B cell (primary cell): ENCODE data around the gene MAPK10. TPM values are rescaled to one million over a fixed set of nuclear protein-coding genes. Genes with fewer than 3 reads are reported as not detected.

ENCODE experiments used
- ATAC-seq: fragments of 200-7000 bp; cut with Tn5 transposase; one replicate; pipeline ENCODE4 v1.10.0; 2021; ENCODE audit warnings: low read depth, mild to moderate bottlenecking, moderate number of reproducible peaks, moderate library complexity
- CTCF ChIA-PET: fragments of 350-600 bp; sonication (Branson Sonifier 250); formaldehyde crosslinking; loops from one replicate; lab custom pipeline; 2021; ENCODE audit warnings: antibody characterized with exemption, inconsistent platforms; lab: Charles Lee
- POLR2A ChIA-PET: fragments of 350-600 bp; sonication (Branson Sonifier 250); formaldehyde crosslinking; loops from one replicate; lab custom pipeline; 2021; ENCODE audit warnings: antibody characterized with exemption; lab: Charles Lee
- DNase-seq: peaks from one replicate; pipeline ENCODE4 v3.0.0; 2013
- H2AFZ ChIP-seq: 2 replicates; pipeline ENCODE4 v1.6.1; 2012; ENCODE audit warnings: mild to moderate bottlenecking, low read depth, low read length; ENCODE audit not compliant: insufficient read depth, poor library complexity, severe bottlenecking
- H3K27ac ChIP-seq, 2 donors: 1 replicate in 1 of 2; 2 replicates in 1 of 2; pipeline ENCODE4 v1.5.1; 2012 to 2013; ENCODE audit warnings: low read length in 2 of 2, mild to moderate bottlenecking in 2 of 2, moderate library complexity in 1 of 2
- H3K27me3 ChIP-seq, 4 experiments: fragments of 200-600 bp in 1 of 4; sonication (generic) in 1 of 4; replicated peaks in 1 of 4; 1 replicate in 2 of 4; 2 replicates in 2 of 4; pipeline versions ENCODE4 v1.6.1 to v1.7.0; 2013 to 2016; ENCODE audit warnings: low read length in 3 of 4, mild to moderate bottlenecking in 2 of 4, mixed read lengths in 1 of 4, moderate library complexity in 1 of 4; ENCODE audit not compliant: insufficient read depth in 4 of 4, control insufficient read depth in 3 of 4; ENCODE audit errors: control extremely low read depth in 1 of 4
- H3K36me3 ChIP-seq, 2 experiments: replicated peaks in 1 of 2; 1 replicate in 1 of 2; 2 replicates in 1 of 2; pipeline versions ENCODE4 v1.6.1 to v1.7.1; 2013; ENCODE audit warnings: low read length in 1 of 2; ENCODE audit not compliant: insufficient read depth in 2 of 2, control insufficient read depth in 1 of 2; ENCODE audit errors: control extremely low read depth in 1 of 2, extremely low read depth in 1 of 2
- H3K4me1 ChIP-seq, 2 donors: fragments of 200-600 bp in 1 of 2; sonication (generic) in 1 of 2; 1 replicate in 1 of 2; 2 replicates in 1 of 2; pipeline versions ENCODE4 v1.5.1 to v1.6.1; 2013 to 2017; ENCODE audit warnings: low read length in 2 of 2; ENCODE audit not compliant: control insufficient read depth in 2 of 2, insufficient read depth in 2 of 2
- H3K4me2 ChIP-seq: replicated peaks from 2 replicates; pipeline ENCODE3; 2012; ENCODE audit warnings: mild to moderate bottlenecking, low read depth, low read length; ENCODE audit not compliant: poor library complexity, severe bottlenecking
- H3K4me3 ChIP-seq, 5 experiments: fragments of 200-600 bp in 1 of 5; sonication (generic) in 1 of 5; 1 replicate in 3 of 5; 2 replicates in 2 of 5; pipeline versions ENCODE4 v1.5.1 to v1.7.0; 2011 to 2016; ENCODE audit warnings: low read length in 4 of 5, mild to moderate bottlenecking in 4 of 5, low read depth in 2 of 5, control low read depth in 1 of 5, moderate library complexity in 1 of 5; ENCODE audit not compliant: insufficient read depth in 1 of 5; ENCODE audit errors: control extremely low read depth in 1 of 5, extremely low read depth in 1 of 5
- H3K79me2 ChIP-seq: fragments of 200-600 bp; sonication (generic); one replicate; pipeline ENCODE4 v1.6.0; 2016; ENCODE audit warnings: low read length; ENCODE audit not compliant: control insufficient read depth, insufficient read depth
- H3K9ac ChIP-seq: fragments of 200-600 bp; sonication (generic); 2 replicates; pipeline ENCODE4 v1.6.1; 2017; ENCODE audit warnings: mild to moderate bottlenecking, low read length, moderate library complexity
- H3K9me3 ChIP-seq, 3 donors: one replicate each; pipeline versions ENCODE4 v1.6.1 to v1.7.1; 2013; ENCODE audit warnings: low read length in 2 of 3; ENCODE audit not compliant: control insufficient read depth in 2 of 3, insufficient read depth in 1 of 3; ENCODE audit errors: control extremely low read depth in 1 of 3
- H4K20me1 ChIP-seq: 2 replicates; pipeline ENCODE4 v1.6.0; 2012; ENCODE audit warnings: mild to moderate bottlenecking, low read length; ENCODE audit not compliant: insufficient read depth, control insufficient read depth, poor library complexity, severe bottlenecking
- H3K27ac Mint-ChIP-seq: one replicate; pipeline ENCODE4 v1.8.0; 2021; ENCODE audit warnings: mixed read lengths
- H3K27me3 Mint-ChIP-seq: one replicate; pipeline ENCODE4 v1.8.0; 2021; ENCODE audit warnings: mixed read lengths
- H3K4me1 Mint-ChIP-seq: one replicate; pipeline ENCODE4 v1.8.0; 2021; ENCODE audit warnings: mixed read lengths
- H3K4me3 Mint-ChIP-seq: one replicate; pipeline ENCODE4 v1.8.0; 2021; ENCODE audit warnings: mixed read lengths
- H3K9me3 Mint-ChIP-seq: one replicate; pipeline ENCODE4 v1.8.0; 2022; ENCODE audit warnings: mixed read lengths; ENCODE audit not compliant: insufficient read depth
- EZH2 ChIP-seq: IDR thresholded peaks from 2 replicates; pipeline ENCODE4 v1.6.1; 2012; ENCODE audit warnings: borderline replicate concordance, low read depth, mild to moderate bottlenecking, moderate library complexity, low read length; ENCODE audit not compliant: insufficient read depth, poor library complexity, severe bottlenecking
- WGBS: methylation state at CpG from one replicate; pipeline ENCODE4 v1.1.5; 2013; ENCODE audit warnings: missing lambda C conversion rate; ENCODE audit not compliant: insufficient coverage; 5-methylcytosine and 5-hydroxymethylcytosine counted together
- intact Hi-C: fragments of 100-400 bp; cut with micrococcal nuclease; formaldehyde crosslinking; loops from one replicate; pipeline ENCODE4 v1.10.0; 2022
- polyA plus RNA-seq: library from polyadenylated mRNA; depleted of rRNA; stranded (reverse); fragments of >200 nt; gene quantifications from 2 replicates; pipeline ENCODE4 v1.2.3, GENCODE V29; 2012
- total RNA-seq, 2 donors: library from RNA; stranded (reverse); fragments of 120-200 nt in 1 of 2; gene quantifications; 1 replicate in 1 of 2; 2 replicates in 1 of 2; pipeline versions ENCODE4 v1.2.3 to v1.2.4, GENCODE V29; 2013 to 2022
- TF ChIP-seq, protein P1 (sequence below): fragments of 200-600 bp; IDR thresholded peaks from one replicate; pipeline ENCODE4 v1.8.0; 2022; ENCODE audit warnings: antibody characterized with exemption, mild to moderate bottlenecking

MAPK10 gene
- total and polyA plus RNA-seq, 2 donors (not counting 1 experiment from before 2014, with no cell fraction given): 0.03 to 3.1 TPM

DNA sequence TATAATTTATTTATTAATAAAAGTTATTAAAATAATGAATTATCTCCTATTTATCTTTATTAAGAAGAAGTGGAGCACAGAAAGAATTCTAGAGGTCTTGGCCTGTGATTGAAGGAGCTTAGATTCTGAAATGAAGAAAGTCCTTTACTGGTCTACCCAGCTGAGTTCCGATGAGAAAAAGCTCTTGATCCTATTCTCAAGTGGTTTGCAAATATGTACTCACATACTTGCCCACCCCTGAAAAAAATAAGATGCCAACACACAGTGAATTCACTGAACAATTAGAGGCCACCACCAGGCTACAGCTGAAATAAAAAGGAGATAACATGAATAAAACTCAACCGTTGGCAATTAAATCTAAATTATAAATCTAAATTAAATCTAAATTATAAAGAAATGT lies 253.4 kb downstream of the MAPK10 start:
- TF ChIP-seq EZH2: no peak
- TF ChIP-seq, protein P1, sequence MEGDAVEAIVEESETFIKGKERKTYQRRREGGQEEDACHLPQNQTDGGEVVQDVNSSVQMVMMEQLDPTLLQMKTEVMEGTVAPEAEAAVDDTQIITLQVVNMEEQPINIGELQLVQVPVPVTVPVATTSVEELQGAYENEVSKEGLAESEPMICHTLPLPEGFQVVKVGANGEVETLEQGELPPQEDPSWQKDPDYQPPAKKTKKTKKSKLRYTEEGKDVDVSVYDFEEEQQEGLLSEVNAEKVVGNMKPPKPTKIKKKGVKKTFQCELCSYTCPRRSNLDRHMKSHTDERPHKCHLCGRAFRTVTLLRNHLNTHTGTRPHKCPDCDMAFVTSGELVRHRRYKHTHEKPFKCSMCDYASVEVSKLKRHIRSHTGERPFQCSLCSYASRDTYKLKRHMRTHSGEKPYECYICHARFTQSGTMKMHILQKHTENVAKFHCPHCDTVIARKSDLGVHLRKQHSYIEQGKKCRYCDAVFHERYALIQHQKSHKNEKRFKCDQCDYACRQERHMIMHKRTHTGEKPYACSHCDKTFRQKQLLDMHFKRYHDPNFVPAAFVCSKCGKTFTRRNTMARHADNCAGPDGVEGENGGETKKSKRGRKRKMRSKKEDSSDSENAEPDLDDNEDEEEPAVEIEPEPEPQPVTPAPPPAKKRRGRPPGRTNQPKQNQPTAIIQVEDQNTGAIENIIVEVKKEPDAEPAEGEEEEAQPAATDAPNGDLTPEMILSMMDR: no peak
- H3K27me3 Mint-ChIP-seq: no peaks in the 10 kb centered on the region
- no peak overlapping the region for H2AFZ ChIP-seq
- no peak for ATAC-seq
- no CpG with 5 or more reads among the region's 2 CpGs for WGBS
- no peaks in the 10 kb centered on the region for H3K4me1 Mint-ChIP-seq
- no peaks in the 10 kb centered on the region for H3K4me1 ChIP-seq
- H3K4me3 ChIP-seq: no peak overlapping the region
- no peak overlapping the region for H3K4me2 ChIP-seq
- peaks cover 5% of the 10 kb centered on the region for H3K9me3 Mint-ChIP-seq
- POLR2A ChIA-PET: no interaction called here
- no peaks in the 10 kb centered on the region for H3K36me3 ChIP-seq
- no peaks in the 10 kb centered on the region for H3K79me2 ChIP-seq
- H3K9ac ChIP-seq: no peak overlapping the region
- CTCF ChIA-PET: interaction anchor here (0.7 kb wide), 1 partner anchor 63 kb away, joined by 3 read pairs; no protein-coding TSS in a partner anchor
- intact Hi-C loops: no loop called here
- no peaks in the 10 kb centered on the region for H4K20me1 ChIP-seq
- H3K27ac ChIP-seq: no peak overlapping the region
- H3K27ac Mint-ChIP-seq: no peak overlapping the region
- no peaks in the 10 kb centered on the region for H3K27me3 ChIP-seq
- no peak for DNase-seq
- H3K4me3 Mint-ChIP-seq: no peak overlapping the region
- H3K9me3 ChIP-seq: no peaks in the 10 kb centered on the region

DNA sequence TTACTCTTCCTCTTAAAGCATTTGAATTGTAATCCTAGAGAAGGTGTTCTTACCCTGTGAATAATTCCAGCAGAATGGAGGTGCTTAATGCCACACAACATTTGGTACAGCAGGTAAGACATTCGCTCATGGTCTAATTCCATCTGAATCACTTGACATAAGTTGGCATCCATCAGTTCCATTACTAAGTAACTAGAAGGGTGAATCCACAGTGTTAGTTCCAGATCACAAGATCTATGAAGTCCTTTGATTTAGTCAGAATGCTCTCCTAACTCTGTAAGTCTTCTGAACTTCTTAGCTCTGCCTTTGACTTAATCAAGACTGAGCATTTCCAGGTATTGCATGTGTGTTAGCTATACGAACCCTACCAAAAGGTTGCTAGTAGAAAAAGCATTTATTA lies 258.0 kb downstream of the MAPK10 start:
- Histone ChIP-seq H3K27ac (no peak overlapping the region), H2AFZ (no peak overlapping the region), H4K20me1 (no peaks in the 10 kb centered on the region), H3K36me3 (no peaks in the 10 kb centered on the region), H3K4me3 (no peak overlapping the region), H3K79me2 (no peaks in the 10 kb centered on the region), H3K4me2 (no peak overlapping the region), H3K4me1 (no peaks in the 10 kb centered on the region), H3K9me3 (no peaks in the 10 kb centered on the region), H3K9ac (no peak overlapping the region), H3K27me3 (no peaks in the 10 kb centered on the region)
- TF ChIP-seq EZH2: no peak
- TF ChIP-seq, protein P1: no peak
- H3K4me3 Mint-ChIP-seq: no peak overlapping the region
- CTCF ChIA-PET: no interaction called here
- peaks cover 3% of the 10 kb centered on the region for H3K27me3 Mint-ChIP-seq
- no peak for ATAC-seq
- H3K4me1 Mint-ChIP-seq: no peaks in the 10 kb centered on the region
- H3K27ac Mint-ChIP-seq: no peak overlapping the region
- no peak for DNase-seq
- no peaks in the 10 kb centered on the region for H3K9me3 Mint-ChIP-seq
- intact Hi-C loops: no loop called here
- POLR2A ChIA-PET: no interaction called here
- no CpG with 5 or more reads among the region's 2 CpGs for WGBS
